K562 (cell line): Measurements from ENCODE around the gene DNAAF1. TPM values are rescaled to one million over a fixed set of nuclear protein-coding genes. Genes with fewer than 3 reads are reported as not detected.

Experiments
- CHD1 ChIP-seq: fragments of 200-600 bp; sonication (generic); IDR thresholded peaks from one replicate; pipeline ENCODE4 v1.6.1; 2012; ENCODE audit warnings: mild to moderate bottlenecking, moderate library complexity, low read length, inconsistent platforms
- ELF1 ChIP-seq: fragments of 200-800 bp; sonication (Bioruptor generic); IDR thresholded peaks from 2 replicates; pipeline ENCODE4 v1.6.1; 2016; ENCODE audit warnings: missing genetic modification characterization, missing compliant biosample characterization
- FUS ChIP-seq: fragments of 200-400 bp; formaldehyde crosslinking; optimal IDR thresholded peaks from 2 replicates; pipeline ENCODE3; 2017; ENCODE audit warnings: low read depth, low read length
- GATAD2A ChIP-seq: fragments of 450-650 bp; IDR thresholded peaks from 2 replicates; pipeline ENCODE4 v1.6.1; 2017
- HLTF ChIP-seq: fragments of 450-650 bp; IDR thresholded peaks from 2 replicates; pipeline ENCODE4 v1.6.1; 2016
- NR2C1 ChIP-seq, 2 experiments: fragments of 450-650 bp; IDR thresholded peaks; 2 replicates each; pipeline ENCODE4 v1.6.1; 2017; ENCODE audit warnings: mild to moderate bottlenecking in 2 of 2, antibody characterized with exemption in 1 of 2, inconsistent platforms in 1 of 2, missing compliant biosample characterization in 1 of 2, missing genetic modification characterization in 1 of 2
- NR2F6 ChIP-seq: fragments of 450-650 bp; formaldehyde crosslinking; IDR thresholded peaks from 2 replicates; pipeline ENCODE4 v1.4.0; 2020; ENCODE audit warnings: mild to moderate bottlenecking
- NRF1 ChIP-seq, 2 experiments: fragments of 450-650 bp; IDR thresholded peaks in 1 of 2; conservative IDR thresholded peaks in 1 of 2; 2 replicates each; pipeline ENCODE4 v1.6.1; 2014; ENCODE audit warnings: mild to moderate bottlenecking in 2 of 2
- OTX1 ChIP-seq: fragments of 450-650 bp; formaldehyde crosslinking; IDR thresholded peaks from 2 replicates; pipeline ENCODE4 v1.4.0; 2022; ENCODE audit warnings: mild to moderate bottlenecking
- RBM22 ChIP-seq: fragments of 200-400 bp; formaldehyde crosslinking; IDR thresholded peaks from 2 replicates; pipeline ENCODE4 v1.6.1; 2018; ENCODE audit warnings: low read length, low read depth; ENCODE audit not compliant: poor library complexity, severe bottlenecking
- TEAD1 ChIP-seq, 2 experiments: fragments of 450-650 bp in 1 of 2; sonication (generic) in 1 of 2; formaldehyde crosslinking; IDR thresholded peaks; 2 replicates each; pipeline versions ENCODE4 v1.4.0 to v1.8.0; 2020 to 2022; ENCODE audit warnings: mild to moderate bottlenecking in 2 of 2, missing genetic modification reagents in 1 of 2
- ZNF212 ChIP-seq: fragments of 450-650 bp; formaldehyde crosslinking; IDR thresholded peaks from 2 replicates; pipeline ENCODE4 v1.4.0; 2020; ENCODE audit warnings: mild to moderate bottlenecking
- polyA plus RNA-seq, 8 experiments: library from polyadenylated mRNA; depleted of rRNA in 4 of 8; stranded (reverse) in 5 of 8; unstranded in 3 of 8; fragments of >200 nt; fragmentation: Nextera tagmentation in 2 of 8; fragmentation: Illumina TruSeq in 1 of 8; extraction: Ambion mirVana in 2 of 8; extraction: Trizol in 1 of 8; gene quantifications; 2 replicates each; pipeline versions ENCODE4 v1.2.1 to v1.2.3, GENCODE V29; 2011 to 2014; ENCODE audit warnings: inconsistent platforms in 1 of 8, missing spikeins in 1 of 8
- total RNA-seq, 7 experiments: library from RNA; depleted of rRNA in 6 of 7; stranded (reverse); fragments of >200 nt in 6 of 7; fragmentation: Illumina TruSeq in 2 of 7; extraction: Trizol in 2 of 7; gene quantifications; 2 replicates each; pipeline versions ENCODE4 v1.2.1 to v1.2.3, GENCODE V29; 2011 to 2021; ENCODE audit warnings: low replicate concordance in 1 of 7
- TF ChIP-seq, protein P1 (sequence below): fragments of 250-450 bp; sonication (Bioruptor Pico); IDR thresholded peaks from 2 replicates; pipeline ENCODE4 v1.4.0; 2020
- TF ChIP-seq, protein P2 (sequence below): sonication (generic); formaldehyde crosslinking; IDR thresholded peaks from 2 replicates; pipeline ENCODE4 v1.5.0; 2020; ENCODE audit warnings: missing genetic modification reagents
- TF ChIP-seq, protein P3 (sequence below): fragments of 450-650 bp; IDR thresholded peaks from 2 replicates; pipeline ENCODE4 v1.6.1; 2014; ENCODE audit warnings: low read depth, mild to moderate bottlenecking, moderate library complexity, borderline replicate concordance

The DNAAF1 gene
- total and polyA plus RNA-seq, 9 of the 15 experiments (the other 6 are each of a cell fraction or from before 2014, with no cell fraction given) = 0.01 TPM; not detected in 8

DNA sequence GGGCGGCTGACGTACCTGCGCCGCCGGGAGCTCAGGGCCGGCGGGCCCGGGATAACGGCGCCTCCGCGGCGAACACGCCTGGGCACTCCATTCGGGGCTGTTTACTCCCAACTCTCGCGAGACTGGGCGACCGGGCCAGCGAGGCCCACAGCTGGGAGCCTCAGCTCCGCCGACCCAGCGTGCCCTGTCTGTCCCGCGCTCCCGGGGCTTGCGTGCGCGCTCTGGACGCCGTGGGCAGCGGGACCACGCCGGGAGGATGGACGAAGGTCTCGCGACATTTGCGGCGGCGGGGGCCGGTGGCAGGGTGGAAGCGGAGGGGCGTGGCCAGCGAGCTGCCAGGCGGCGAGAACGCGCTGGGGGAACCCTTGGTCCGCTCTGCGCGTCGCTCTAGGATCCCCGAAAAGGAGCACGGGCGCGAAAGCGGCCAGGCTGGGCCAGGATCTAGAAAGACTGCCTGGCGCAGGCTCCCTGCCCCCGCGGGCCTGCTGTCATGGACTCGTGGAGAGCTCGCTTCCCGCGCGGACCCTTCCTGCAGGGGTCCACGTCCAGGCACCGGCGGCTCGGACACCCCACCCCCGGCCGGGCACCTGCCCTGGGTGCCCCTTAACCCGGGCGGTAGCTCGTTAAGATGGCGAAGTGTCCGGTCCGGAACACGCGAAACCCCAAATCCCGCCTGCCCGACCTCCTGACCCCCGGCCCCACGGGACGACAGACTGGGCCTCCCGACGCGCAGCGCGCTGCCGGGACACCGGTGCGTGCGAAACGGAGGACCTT is 28.2 kb upstream of the DNAAF1 start, which contains the start of gene MBTPS1 (continued):
- peak; percentile 75 for TF ChIP-seq CHD1
- peak; percentile 37 for TF ChIP-seq RBM22
- peak; percentile 65 for TF ChIP-seq FUS
- TF ChIP-seq, protein P1, sequence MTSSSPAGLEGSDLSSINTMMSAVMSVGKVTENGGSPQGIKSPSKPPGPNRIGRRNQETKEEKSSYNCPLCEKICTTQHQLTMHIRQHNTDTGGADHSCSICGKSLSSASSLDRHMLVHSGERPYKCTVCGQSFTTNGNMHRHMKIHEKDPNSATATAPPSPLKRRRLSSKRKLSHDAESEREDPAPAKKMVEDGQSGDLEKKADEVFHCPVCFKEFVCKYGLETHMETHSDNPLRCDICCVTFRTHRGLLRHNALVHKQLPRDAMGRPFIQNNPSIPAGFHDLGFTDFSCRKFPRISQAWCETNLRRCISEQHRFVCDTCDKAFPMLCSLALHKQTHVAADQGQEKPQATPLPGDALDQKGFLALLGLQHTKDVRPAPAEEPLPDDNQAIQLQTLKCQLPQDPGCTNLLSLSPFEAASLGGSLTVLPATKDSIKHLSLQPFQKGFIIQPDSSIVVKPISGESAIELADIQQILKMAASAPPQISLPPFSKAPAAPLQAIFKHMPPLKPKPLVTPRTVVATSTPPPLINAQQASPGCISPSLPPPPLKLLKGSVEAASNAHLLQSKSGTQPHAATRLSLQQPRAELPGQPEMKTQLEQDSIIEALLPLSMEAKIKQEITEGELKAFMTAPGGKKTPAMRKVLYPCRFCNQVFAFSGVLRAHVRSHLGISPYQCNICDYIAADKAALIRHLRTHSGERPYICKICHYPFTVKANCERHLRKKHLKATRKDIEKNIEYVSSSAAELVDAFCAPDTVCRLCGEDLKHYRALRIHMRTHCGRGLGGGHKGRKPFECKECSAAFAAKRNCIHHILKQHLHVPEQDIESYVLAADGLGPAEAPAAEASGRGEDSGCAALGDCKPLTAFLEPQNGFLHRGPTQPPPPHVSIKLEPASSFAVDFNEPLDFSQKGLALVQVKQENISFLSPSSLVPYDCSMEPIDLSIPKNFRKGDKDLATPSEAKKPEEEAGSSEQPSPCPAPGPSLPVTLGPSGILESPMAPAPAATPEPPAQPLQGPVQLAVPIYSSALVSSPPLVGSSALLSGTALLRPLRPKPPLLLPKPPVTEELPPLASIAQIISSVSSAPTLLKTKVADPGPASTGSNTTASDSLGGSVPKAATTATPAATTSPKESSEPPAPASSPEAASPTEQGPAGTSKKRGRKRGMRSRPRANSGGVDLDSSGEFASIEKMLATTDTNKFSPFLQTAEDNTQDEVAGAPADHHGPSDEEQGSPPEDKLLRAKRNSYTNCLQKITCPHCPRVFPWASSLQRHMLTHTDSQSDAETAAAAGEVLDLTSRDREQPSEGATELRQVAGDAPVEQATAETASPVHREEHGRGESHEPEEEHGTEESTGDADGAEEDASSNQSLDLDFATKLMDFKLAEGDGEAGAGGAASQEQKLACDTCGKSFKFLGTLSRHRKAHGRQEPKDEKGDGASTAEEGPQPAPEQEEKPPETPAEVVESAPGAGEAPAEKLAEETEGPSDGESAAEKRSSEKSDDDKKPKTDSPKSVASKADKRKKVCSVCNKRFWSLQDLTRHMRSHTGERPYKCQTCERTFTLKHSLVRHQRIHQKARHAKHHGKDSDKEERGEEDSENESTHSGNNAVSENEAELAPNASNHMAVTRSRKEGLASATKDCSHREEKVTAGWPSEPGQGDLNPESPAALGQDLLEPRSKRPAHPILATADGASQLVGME (CRISPR knock-in tag) = peak; percentile 30; the same call in 1 of the 2 replicates
- no peak for TF ChIP-seq OTX1 (CRISPR knock-in tag)
- TF ChIP-seq NR2F6 = peak; percentile 85
- no peak; the same call in 1 of the 2 replicates for TF ChIP-seq ELF1 (tag)
- TF ChIP-seq, protein P2, sequence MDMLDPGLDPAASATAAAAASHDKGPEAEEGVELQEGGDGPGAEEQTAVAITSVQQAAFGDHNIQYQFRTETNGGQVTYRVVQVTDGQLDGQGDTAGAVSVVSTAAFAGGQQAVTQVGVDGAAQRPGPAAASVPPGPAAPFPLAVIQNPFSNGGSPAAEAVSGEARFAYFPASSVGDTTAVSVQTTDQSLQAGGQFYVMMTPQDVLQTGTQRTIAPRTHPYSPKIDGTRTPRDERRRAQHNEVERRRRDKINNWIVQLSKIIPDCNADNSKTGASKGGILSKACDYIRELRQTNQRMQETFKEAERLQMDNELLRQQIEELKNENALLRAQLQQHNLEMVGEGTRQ (CRISPR knock-in tag) = no peak
- TF ChIP-seq NRF1 (conservative IDR thresholded peaks at IDR 0.05 in 1 of 2, IDR thresholded peaks at IDR 0.05 in 1 of 2) = peak; percentile 91 to 92
- TF ChIP-seq, protein P3, sequence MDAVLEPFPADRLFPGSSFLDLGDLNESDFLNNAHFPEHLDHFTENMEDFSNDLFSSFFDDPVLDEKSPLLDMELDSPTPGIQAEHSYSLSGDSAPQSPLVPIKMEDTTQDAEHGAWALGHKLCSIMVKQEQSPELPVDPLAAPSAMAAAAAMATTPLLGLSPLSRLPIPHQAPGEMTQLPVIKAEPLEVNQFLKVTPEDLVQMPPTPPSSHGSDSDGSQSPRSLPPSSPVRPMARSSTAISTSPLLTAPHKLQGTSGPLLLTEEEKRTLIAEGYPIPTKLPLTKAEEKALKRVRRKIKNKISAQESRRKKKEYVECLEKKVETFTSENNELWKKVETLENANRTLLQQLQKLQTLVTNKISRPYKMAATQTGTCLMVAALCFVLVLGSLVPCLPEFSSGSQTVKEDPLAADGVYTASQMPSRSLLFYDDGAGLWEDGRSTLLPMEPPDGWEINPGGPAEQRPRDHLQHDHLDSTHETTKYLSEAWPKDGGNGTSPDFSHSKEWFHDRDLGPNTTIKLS = peak; percentile 98
- TF ChIP-seq GATAD2A = peak; percentile 15; the same call in 1 of the 2 replicates
- peak; percentile 71; the same call in 1 of the 2 replicates for TF ChIP-seq HLTF
- TF ChIP-seq ZNF212 = 0 out of 2 replicates have a peak, but pooled peaks have one; percentile 44
- TF ChIP-seq NR2C1 (IDR thresholded peaks at IDR 0.05) = peak; percentile 55; the same call in 1 of the 2 replicates
- peak; percentile 76 for TF ChIP-seq NR2C1 (tag; IDR thresholded peaks at IDR 0.05)
- TF ChIP-seq TEAD1 (CRISPR knock-in tag; IDR thresholded peaks at IDR 0.05) = no peak; a peak in 1 of 4 replicates
